Neuronal stem cell (in vitro differentiated cells): ENCODE measurements around the gene CTPS1.

ENCODE experiments used
- DNase-seq: peaks from one replicate; pipeline ENCODE4 v3.0.0-alpha.2; 2013; ENCODE audit warnings: low spot score
- H2AFZ ChIP-seq: one replicate; pipeline ENCODE4 v1.6.1; 2013; ENCODE audit warnings: mild to moderate bottlenecking, low read length, inconsistent platforms
- H2AK5ac ChIP-seq: 2 replicates; pipeline ENCODE4 v1.6.1; 2013; ENCODE audit warnings: low read depth, mild to moderate bottlenecking, inconsistent platforms, low read length, moderate library complexity, mixed read lengths
- H2BK120ac ChIP-seq: 2 replicates; pipeline ENCODE4 v1.6.1; 2013; ENCODE audit warnings: low read depth, mild to moderate bottlenecking, inconsistent platforms, low read length, moderate library complexity, mixed read lengths
- H2BK12ac ChIP-seq: one replicate; pipeline ENCODE4 v1.6.1; 2013; ENCODE audit warnings: low read length, inconsistent platforms
- H2BK15ac ChIP-seq: 2 replicates; pipeline ENCODE4 v1.6.1; 2013; ENCODE audit warnings: mild to moderate bottlenecking, low read length, inconsistent platforms, mixed read lengths
- H2BK5ac ChIP-seq: one replicate; pipeline ENCODE4 v1.6.1; 2013; ENCODE audit warnings: inconsistent platforms, mild to moderate bottlenecking, low read length, moderate library complexity
- H3K14ac ChIP-seq: one replicate; pipeline ENCODE4 v1.6.1; 2013; ENCODE audit warnings: low read length, inconsistent platforms
- H3K18ac ChIP-seq: 2 replicates; pipeline ENCODE4 v1.6.1; 2013; ENCODE audit warnings: low read length, inconsistent platforms
- H3K23ac ChIP-seq: 2 replicates; pipeline ENCODE4 v1.6.1; 2013; ENCODE audit warnings: low read depth, mild to moderate bottlenecking, mixed read lengths, low read length, inconsistent platforms; ENCODE audit not compliant: poor library complexity
- H3K27ac ChIP-seq: replicated peaks from 3 replicates; pipeline ENCODE4 v1.5.1; 2013; ENCODE audit warnings: low read length, inconsistent platforms
- H3K27me3 ChIP-seq, 3 experiments: 2 replicates each; pipeline ENCODE4 v1.6.1; 2013; ENCODE audit warnings: low read length in 3 of 3, mild to moderate bottlenecking in 2 of 3, inconsistent platforms in 1 of 3, low read depth in 1 of 3, mixed read lengths in 1 of 3, moderate library complexity in 1 of 3; ENCODE audit not compliant: control insufficient read depth in 3 of 3, insufficient read depth in 3 of 3
- H3K36me3 ChIP-seq, 2 donors: replicated peaks in 1 of 2; 2 replicates each; pipeline ENCODE4 v1.6.1; 2013; ENCODE audit warnings: low read length in 2 of 2; ENCODE audit not compliant: control insufficient read depth in 2 of 2, insufficient read depth in 2 of 2
- H3K4ac ChIP-seq: 2 replicates; pipeline ENCODE4 v1.6.1; 2013; ENCODE audit warnings: inconsistent platforms, mild to moderate bottlenecking, low read length, moderate library complexity
- H3K4me1 ChIP-seq, 2 donors: 1 replicate in 1 of 2; 2 replicates in 1 of 2; pipeline ENCODE4 v1.6.1; 2013; ENCODE audit warnings: low read length in 2 of 2, low read depth in 1 of 2; ENCODE audit not compliant: control insufficient read depth in 2 of 2, insufficient read depth in 1 of 2
- H3K4me2 ChIP-seq: one replicate; pipeline ENCODE4 v1.6.1; 2013; ENCODE audit warnings: mild to moderate bottlenecking, low read length, inconsistent platforms; ENCODE audit not compliant: insufficient read depth, poor library complexity, severe bottlenecking
- H3K4me3 ChIP-seq, 2 donors: 2 replicates each; pipeline ENCODE4 v1.5.1; 2013; ENCODE audit warnings: low read length in 2 of 2, mild to moderate bottlenecking in 2 of 2, inconsistent platforms in 1 of 2, moderate library complexity in 1 of 2
- H3K79me1 ChIP-seq: one replicate; pipeline ENCODE4 v1.6.1; 2013; ENCODE audit warnings: low read depth, mild to moderate bottlenecking, inconsistent platforms, low read length, moderate library complexity
- H3K9ac ChIP-seq: one replicate; pipeline ENCODE4 v1.6.1; 2013; ENCODE audit warnings: mild to moderate bottlenecking, low read depth, low read length, inconsistent platforms; ENCODE audit not compliant: poor library complexity
- H3K9me3 ChIP-seq, 2 donors: replicated peaks in 1 of 2; 2 replicates each; pipeline versions ENCODE3 to v1.6.1; 2013; ENCODE audit warnings: low read length in 2 of 2, mild to moderate bottlenecking in 2 of 2, inconsistent platforms in 1 of 2, low read depth in 1 of 2, mixed read lengths in 1 of 2, moderate library complexity in 1 of 2; ENCODE audit not compliant: control insufficient read depth in 2 of 2, insufficient read depth in 1 of 2
- H4K8ac ChIP-seq: one replicate; pipeline ENCODE4 v1.6.1; 2013; ENCODE audit warnings: low read depth, mild to moderate bottlenecking, inconsistent platforms, low read length, moderate library complexity
- H4K91ac ChIP-seq: one replicate; pipeline ENCODE4 v1.6.1; 2013; ENCODE audit warnings: low read length, low read depth, mild to moderate bottlenecking, inconsistent platforms; ENCODE audit not compliant: poor library complexity
- WGBS, 2 donors: extraction: QIAGEN DNeasy Blood & Tissue Kit; methylation state at CpG; one replicate each; pipeline ENCODE4 v1.1.7; 2013; ENCODE audit warnings: missing lambda C conversion rate in 2 of 2, mixed read lengths in 1 of 2; ENCODE audit not compliant: insufficient read length in 2 of 2, insufficient replicate concordance in 1 of 2; ENCODE audit errors: extremely low coverage in 2 of 2; 5-methylcytosine and 5-hydroxymethylcytosine counted together

CTPS1 gene

GRCh38 chr1:41022424-41022823 is 42.9 kb downstream of the CTPS1 start:
- Histone ChIP-seq H3K27me3 (no peaks in the 10 kb centered on the region), H2AK5ac (no peak overlapping the region), H2BK120ac (no peak overlapping the region), H3K4me3 (no peak overlapping the region), H3K27ac (no peak overlapping the region), H3K36me3 (peaks cover 15 to 48% of the 10 kb centered on the region in 2 donors), H3K4me2 (no peak overlapping the region), H3K79me1 (no peaks in the 10 kb centered on the region), H3K23ac (no peak overlapping the region), H2BK5ac (no peak overlapping the region), H3K18ac (no peak overlapping the region), H3K4me1 (peaks cover 3 to 13% of the 10 kb centered on the region in 2 donors), H3K9ac (no peak overlapping the region), H3K9me3 (no peaks in the 10 kb centered on the region), H2BK15ac (no peak overlapping the region), H2BK12ac (no peak overlapping the region), H2AFZ (no peak overlapping the region), H4K91ac (no peak overlapping the region), H3K14ac (no peak overlapping the region), H4K8ac (no peak overlapping the region), H3K4ac (no peak overlapping the region)
- WGBS, 2 donors = no CpG with 5 or more reads among the region's 10 CpGs
- DNase-seq = no peak

- no CpG with 5 or more reads among the region's 5 CpGs for WGBS, 2 donors
- Histone ChIP-seq H2BK5ac (no peak overlapping the region), H3K4ac (no peak overlapping the region), H3K18ac (no peak overlapping the region), H2BK15ac (no peak overlapping the region), H2BK120ac (no peak overlapping the region), H3K27ac (no peak overlapping the region), H3K14ac (no peak overlapping the region), H3K4me3 (no peak overlapping the region), H3K79me1 (no peaks in the 10 kb centered on the region), H3K27me3 (no peaks in the 10 kb centered on the region), H3K4me1 (peaks cover 3 to 13% of the 10 kb centered on the region in 2 donors), H2BK12ac (no peak overlapping the region), H3K4me2 (no peak overlapping the region), H2AK5ac (no peak overlapping the region), H3K9me3 (no peaks in the 10 kb centered on the region), H4K8ac (no peak overlapping the region), H2AFZ (no peak overlapping the region), H3K36me3 (peaks cover 11 to 48% of the 10 kb centered on the region in 2 donors), H4K91ac (no peak overlapping the region), H3K23ac (no peak overlapping the region), H3K9ac (no peak overlapping the region)
- no peak for DNase-seq
These were observed 43.9 kb downstream of the CTPS1 start for GRCh38 chr1:41023279-41023990.

GRCh38 chr1:41024953-41025352 is 45.5 kb downstream of the CTPS1 start:
- no peak overlapping the region for H3K27ac ChIP-seq
- no peaks in the 10 kb centered on the region for H3K27me3 ChIP-seq
- no CpG with 5 or more reads among the region's 2 CpGs for WGBS, 2 donors
- H2AK5ac ChIP-seq = no peak overlapping the region
- no peak overlapping the region for H4K8ac ChIP-seq
- H3K14ac ChIP-seq = no peak overlapping the region
- H2BK12ac ChIP-seq = no peak overlapping the region
- H2BK15ac ChIP-seq = no peak overlapping the region
- H3K4me1 ChIP-seq = peaks cover 3 to 13% of the 10 kb centered on the region in 2 donors
- H3K4ac ChIP-seq = no peak overlapping the region
- no peak overlapping the region for H3K4me3 ChIP-seq
- H3K18ac ChIP-seq = no peak overlapping the region
- no peak overlapping the region for H2AFZ ChIP-seq
- no peak overlapping the region for H4K91ac ChIP-seq
- H2BK120ac ChIP-seq = no peak overlapping the region
- H3K23ac ChIP-seq = no peak overlapping the region
- H3K4me2 ChIP-seq = no peak overlapping the region
- no peak overlapping the region for H3K9ac ChIP-seq
- no peak overlapping the region for H2BK5ac ChIP-seq
- DNase-seq = no peak
- H3K79me1 ChIP-seq = no peaks in the 10 kb centered on the region
- no peaks in the 10 kb centered on the region for H3K9me3 ChIP-seq
- H3K36me3 ChIP-seq = peaks cover 11 to 50% of the 10 kb centered on the region in 2 donors

- Histone ChIP-seq H3K14ac (no peak overlapping the region), H3K27me3 (no peaks in the 10 kb centered on the region)
- no CpG with 5 or more reads among the region's 4 CpGs for WGBS, 2 donors
These were observed 46.7 kb downstream of the CTPS1 start for GRCh38 chr1:41025979-41026819.

More at GRCh38 chr1:41025979-41026819, 46.7 kb downstream of the CTPS1 start:
- Histone ChIP-seq H3K4me2 (no peak overlapping the region), H2BK12ac (no peak overlapping the region), H4K91ac (no peak overlapping the region), H3K4me3 (no peak overlapping the region), H3K36me3 (peaks cover 15 to 60% of the 10 kb centered on the region in 2 donors), H2BK120ac (no peak overlapping the region), H2AK5ac (no peak overlapping the region), H4K8ac (no peak overlapping the region), H2AFZ (no peak overlapping the region), H3K23ac (no peak overlapping the region), H3K9me3 (no peaks in the 10 kb centered on the region), H3K18ac (no peak overlapping the region), H3K4ac (no peak overlapping the region), H3K4me1 (peaks cover 3 to 11% of the 10 kb centered on the region in 2 donors), H3K27ac (no peak overlapping the region), H2BK5ac (no peak overlapping the region), H3K79me1 (no peaks in the 10 kb centered on the region), H2BK15ac (no peak overlapping the region), H3K9ac (no peak overlapping the region)
- no peak for DNase-seq
